ENCODE results near the gene RPTOR. TPM values are rescaled to one million over a fixed set of nuclear protein-coding genes. Genes with fewer than 3 reads are reported as not detected.

RPTOR gene
- total RNA-seq, 1 donor = 30.0 TPM

- no peak overlapping the region for H3K4me3 ChIP-seq (ENCODE audit: low read depth, low read length)
- TF ChIP-seq CTCF (IDR thresholded peaks at IDR 0.05; ENCODE audit: insufficient read depth, low read length) = no peak
- no peak for DNase-seq (ENCODE audit: low read depth)
These were observed 262.4 kb downstream of the RPTOR start for GRCh38 chr17:80807014-80807413.

- no peak for DNase-seq (ENCODE audit: low read depth)
- no peak for TF ChIP-seq CTCF (IDR thresholded peaks at IDR 0.05; ENCODE audit: insufficient read depth, low read length)
- H3K4me3 ChIP-seq (ENCODE audit: low read depth, low read length) = no peak overlapping the region
These were observed 263.2 kb downstream of the RPTOR start for GRCh38 chr17:80807882-80808281.

- no peak for TF ChIP-seq CTCF (IDR thresholded peaks at IDR 0.05; ENCODE audit: insufficient read depth, low read length)
- no peak overlapping the region for H3K4me3 ChIP-seq (ENCODE audit: low read depth, low read length)
- no peak for DNase-seq (ENCODE audit: low read depth)
These were observed 266.8 kb downstream of the RPTOR start for GRCh38 chr17:80811181-80812105.

- no peak for DNase-seq (ENCODE audit: low read depth)
- no peak for TF ChIP-seq CTCF (IDR thresholded peaks at IDR 0.05; ENCODE audit: insufficient read depth, low read length)
These were observed 267.9 kb downstream of the RPTOR start for GRCh38 chr17:80812362-80813088.

GRCh38 chr17:80813318-80813717 is 268.7 kb downstream of the RPTOR start:
- no peak for DNase-seq (ENCODE audit: low read depth)
- TF ChIP-seq CTCF (IDR thresholded peaks at IDR 0.05; ENCODE audit: insufficient read depth, low read length) = no peak
- no peak overlapping the region for H3K4me3 ChIP-seq (ENCODE audit: low read depth, low read length)

More at GRCh38 chr17:80812362-80813088, 267.9 kb downstream of the RPTOR start:
- H3K4me3 ChIP-seq (ENCODE audit: low read depth, low read length) = no peak overlapping the region

- TF ChIP-seq CTCF (IDR thresholded peaks at IDR 0.05; ENCODE audit: insufficient read depth, low read length) = no peak
- DNase-seq (ENCODE audit: low read depth) = no peak
- H3K4me3 ChIP-seq (ENCODE audit: low read depth, low read length) = no peak overlapping the region
These were observed 269.9 kb downstream of the RPTOR start for GRCh38 chr17:80814491-80814890.

Data from fibroblast of the aortic adventitia (primary cell).